HepG2 (cell line): ENCODE results near the gene CAD. TPM values are rescaled to one million over a fixed set of nuclear protein-coding genes. Genes with fewer than 3 reads are reported as not detected.
A peak's percentile ranks its signal among the peaks of the same experiment; 100 is the strongest.

Source experiments
- CEBPB ChIP-seq: IDR thresholded peaks from 2 replicates; pipeline ENCODE4 v1.6.1; 2011; ENCODE audit warnings: low read depth, low read length, improper control_type of control experiment, borderline replicate concordance
- CERS6 ChIP-seq: sonication (generic); formaldehyde crosslinking; IDR thresholded peaks from 2 replicates; pipeline ENCODE4 v1.5.0; 2020; ENCODE audit warnings: missing genetic modification reagents
- E2F2 ChIP-seq: sonication (generic); formaldehyde crosslinking; IDR thresholded peaks from 2 replicates; pipeline ENCODE4 v1.4.0; 2020; ENCODE audit warnings: missing genetic modification reagents, borderline replicate concordance
- ETV6 ChIP-seq: sonication (generic); formaldehyde crosslinking; conservative IDR thresholded peaks from 2 replicates; pipeline ENCODE4 v1.4.0; 2020; ENCODE audit warnings: missing genetic modification reagents
- FOXC1 ChIP-seq: sonication (generic); formaldehyde crosslinking; IDR thresholded peaks from 2 replicates; pipeline ENCODE4 v1.8.0; 2022; ENCODE audit warnings: mild to moderate bottlenecking, missing genetic modification reagents, borderline replicate concordance
- FOXJ3 ChIP-seq: sonication (generic); formaldehyde crosslinking; IDR thresholded peaks from 2 replicates; pipeline ENCODE4 v1.4.0; 2020; ENCODE audit warnings: missing genetic modification reagents, mild to moderate bottlenecking, borderline replicate concordance
- IKZF4 ChIP-seq: sonication (generic); formaldehyde crosslinking; IDR thresholded peaks from 2 replicates; pipeline ENCODE4 v1.5.1; 2020; ENCODE audit warnings: borderline replicate concordance, mild to moderate bottlenecking, low read depth, missing genetic modification reagents; ENCODE audit errors: not compliant biosample characterization
- KAT2B ChIP-seq: fragments of 150-350 bp; IDR thresholded peaks from 2 replicates; pipeline ENCODE4 v1.6.1; 2014; ENCODE audit warnings: low read depth, low read length, borderline replicate concordance
- MTF2 ChIP-seq: sonication (generic); formaldehyde crosslinking; IDR thresholded peaks from 2 replicates; pipeline ENCODE4 v1.5.0; 2020; ENCODE audit warnings: missing genetic modification reagents, borderline replicate concordance
- RCOR2 ChIP-seq: IDR thresholded peaks from 2 replicates; pipeline ENCODE4 v1.6.1; 2016; ENCODE audit warnings: missing biosample characterization, missing genetic modification reagents
- SALL1 ChIP-seq: sonication (generic); formaldehyde crosslinking; IDR thresholded peaks from 2 replicates; pipeline ENCODE4 v1.8.0; 2022; ENCODE audit warnings: mild to moderate bottlenecking, missing genetic modification reagents
- SNAI1 ChIP-seq: sonication (generic); formaldehyde crosslinking; IDR thresholded peaks from 2 replicates; pipeline ENCODE4 v1.5.0; 2020; ENCODE audit warnings: mild to moderate bottlenecking, missing genetic modification reagents, borderline replicate concordance
- THRA ChIP-seq: sonication (generic); formaldehyde crosslinking; IDR thresholded peaks from 2 replicates; pipeline ENCODE4 v1.4.0; 2020; ENCODE audit warnings: missing genetic modification reagents, borderline replicate concordance
- XBP1 ChIP-seq: sonication (generic); formaldehyde crosslinking; IDR thresholded peaks from 2 replicates; pipeline ENCODE4 v1.5.0; 2020; ENCODE audit warnings: missing genetic modification reagents
- ZBTB2 ChIP-seq: sonication (generic); formaldehyde crosslinking; IDR thresholded peaks from 2 replicates; pipeline ENCODE4 v1.8.0; 2022; ENCODE audit warnings: low read depth, missing genetic modification reagents
- ZBTB26 ChIP-seq: IDR thresholded peaks from 2 replicates; pipeline ENCODE4 v1.6.1; 2016; ENCODE audit warnings: missing compliant biosample characterization, missing genetic modification reagents, borderline replicate concordance
- ZBTB38 ChIP-seq: sonication (generic); formaldehyde crosslinking; IDR thresholded peaks from 2 replicates; pipeline ENCODE4 v1.5.1; 2020; ENCODE audit warnings: mild to moderate bottlenecking, missing genetic modification reagents
- ZNF138 ChIP-seq: sonication (generic); formaldehyde crosslinking; IDR thresholded peaks from 2 replicates; pipeline ENCODE4 v1.5.0; 2020; ENCODE audit warnings: mild to moderate bottlenecking, low read depth, missing genetic modification reagents
- ZNF326 ChIP-seq: sonication (generic); formaldehyde crosslinking; IDR thresholded peaks from 2 replicates; pipeline ENCODE4 v1.4.0; 2020; ENCODE audit warnings: missing genetic modification reagents, borderline replicate concordance
- ZNF383 ChIP-seq: sonication (generic); formaldehyde crosslinking; IDR thresholded peaks from 2 replicates; pipeline ENCODE4 v1.4.0; 2020; ENCODE audit warnings: missing genetic modification reagents, mild to moderate bottlenecking, borderline replicate concordance
- ZNF775 ChIP-seq: sonication (generic); formaldehyde crosslinking; IDR thresholded peaks from 2 replicates; pipeline ENCODE4 v1.4.0; 2020; ENCODE audit warnings: missing genetic modification reagents, mild to moderate bottlenecking, moderate library complexity, borderline replicate concordance
- ZNF792 ChIP-seq: IDR thresholded peaks from 2 replicates; pipeline ENCODE4 v1.6.1; 2016
- ZSCAN30 ChIP-seq: sonication (generic); formaldehyde crosslinking; IDR thresholded peaks from 2 replicates; pipeline ENCODE4 v1.5.0; 2020; ENCODE audit warnings: mild to moderate bottlenecking, missing genetic modification reagents
- polyA plus RNA-seq, 8 experiments: library from polyadenylated mRNA; depleted of rRNA in 3 of 8; stranded (reverse) in 7 of 8; unstranded in 1 of 8; fragments of >200 nt; fragmentation: Illumina TruSeq in 4 of 8; extraction: Trizol in 4 of 8; gene quantifications; 2 replicates each; pipeline versions ENCODE4 v1.2.1 to v1.2.3, GENCODE V29; 2011 to 2016; ENCODE audit warnings: low read depth in 4 of 8, missing spikeins in 1 of 8, mixed read lengths in 1 of 8; ENCODE audit not compliant: insufficient read depth in 1 of 8
- total RNA-seq, 5 experiments: library from RNA; depleted of rRNA; stranded (reverse); fragments of >200 nt; fragmentation: Illumina TruSeq; extraction: Trizol; gene quantifications; 2 replicates each; pipeline ENCODE4 v1.2.3, GENCODE V29; 2016; ENCODE audit warnings: low read depth in 1 of 5

The CAD gene
- total and polyA plus RNA-seq, 2 of the 13 experiments (the other 11 are each of a cell fraction or from before 2014, with no cell fraction given) = 21.7 to 37.0 TPM

- peak; percentile 60 for TF ChIP-seq IKZF4 (CRISPR knock-in tag)
- no peak for TF ChIP-seq KAT2B
- TF ChIP-seq ZBTB38 (CRISPR knock-in tag) = peak; percentile 61; the same call in 1 of the 2 replicates
- no peak for TF ChIP-seq E2F2
- no peak for TF ChIP-seq CERS6
- 0 out of 2 replicates have a peak, but pooled peaks have one; percentile 78 for TF ChIP-seq ZNF792
- TF ChIP-seq ZNF383 (CRISPR knock-in tag) = no peak
- TF ChIP-seq XBP1 = no peak
- peak; percentile 68; the same call in 1 of the 2 replicates for TF ChIP-seq ZBTB2
- TF ChIP-seq SALL1 (CRISPR knock-in tag) = peak; percentile 88
- 0 out of 2 replicates have a peak, but pooled peaks have one; percentile 69 for TF ChIP-seq ZNF138 (CRISPR knock-in tag)
- TF ChIP-seq FOXC1 (CRISPR knock-in tag) = peak; percentile 74
- TF ChIP-seq THRA = 0 out of 2 replicates have a peak, but pooled peaks have one; percentile 62
- TF ChIP-seq ETV6 (CRISPR knock-in tag) = no peak
- TF ChIP-seq ZSCAN30 (CRISPR knock-in tag) = no peak
- no peak for TF ChIP-seq CEBPB
- TF ChIP-seq SNAI1 (CRISPR knock-in tag) = no peak
- peak; percentile 99; the same call in 1 of the 2 replicates for TF ChIP-seq MTF2 (CRISPR knock-in tag)
- TF ChIP-seq ZNF326 (CRISPR knock-in tag) = no peak
- no peak for TF ChIP-seq FOXJ3
- TF ChIP-seq ZBTB26 (CRISPR knock-in tag) = peak; percentile 26; the same call in 1 of the 2 replicates
- no peak for TF ChIP-seq ZNF775
- TF ChIP-seq RCOR2 (CRISPR knock-in tag) = no peak
Observed at GRCh38 chr2:27264753-27265535, 47.8 kb downstream of the CAD start (continued).
